WTC11 (cell line): ENCODE data around the gene AZU1.

Source experiments
- CTCF ChIP-seq: fragments of 200-600 bp; IDR thresholded peaks from 2 replicates; pipeline ENCODE4 v1.8.0; 2022; ENCODE audit warnings: antibody characterized with exemption
- E2F5 ChIP-seq: sonication (generic); formaldehyde crosslinking; IDR thresholded peaks from 2 replicates; pipeline ENCODE4 v1.8.1; 2022; ENCODE audit warnings: mild to moderate bottlenecking, moderate library complexity, missing genetic modification reagents
- ESRRA ChIP-seq: sonication (generic); formaldehyde crosslinking; IDR thresholded peaks from 2 replicates; pipeline ENCODE4 v1.8.1; 2022; ENCODE audit warnings: mild to moderate bottlenecking, missing genetic modification reagents, borderline replicate concordance
- IRF2 ChIP-seq: sonication (generic); formaldehyde crosslinking; IDR thresholded peaks from 2 replicates; pipeline ENCODE4 v1.8.0; 2022; ENCODE audit warnings: low read depth, missing genetic modification reagents, borderline replicate concordance
- MAX ChIP-seq: sonication (generic); formaldehyde crosslinking; IDR thresholded peaks from 2 replicates; pipeline ENCODE4 v1.8.0; 2022; ENCODE audit warnings: mild to moderate bottlenecking, missing genetic modification reagents
- NR3C1 ChIP-seq: sonication (generic); formaldehyde crosslinking; conservative IDR thresholded peaks from 2 replicates; pipeline ENCODE4 v1.8.1; 2023; ENCODE audit warnings: low read depth, mild to moderate bottlenecking, missing genetic modification reagents
- SOX15 ChIP-seq: fragments of 250-450 bp; sonication (Bioruptor Pico); IDR thresholded peaks from 2 replicates; pipeline ENCODE4 v1.9.0; 2021; ENCODE audit warnings: mild to moderate bottlenecking
- ZNF232 ChIP-seq: sonication (generic); formaldehyde crosslinking; IDR thresholded peaks from 2 replicates; pipeline ENCODE4 v1.8.0; 2022; ENCODE audit warnings: mild to moderate bottlenecking, missing genetic modification reagents

GRCh38 chr19:791567-792305, 35.9 kb upstream of the AZU1 start:
- TF ChIP-seq CTCF (no peak), MAX (no peak), ZNF232 (no peak), SOX15 (no peak), NR3C1 (CRISPR knock-in tag) (no peak), ESRRA (CRISPR knock-in tag) (no peak), IRF2 (CRISPR knock-in tag) (no peak), E2F5 (CRISPR knock-in tag) (no peak)
